Stomach (tissue), 4 donors: ENCODE results near the gene KCNIP3.

Source experiments
- POLR2A ChIP-seq, 4 donors: fragments of 450-650 bp; IDR thresholded peaks; one replicate each; pipeline ENCODE4 v1.6.1; 2016; ENCODE audit warnings: antibody characterized with exemption in 4 of 4, control low read depth in 2 of 4, mild to moderate bottlenecking in 1 of 4, moderate library complexity in 1 of 4
- TF ChIP-seq, protein P1 (sequence below), 7 experiments: fragments of 450-650 bp in 4 of 7; fragments of 200-600 bp in 3 of 7; sonication (generic) in 3 of 7; IDR thresholded peaks; one replicate each; pipeline ENCODE4 v1.5.1; 2016 to 2019; ENCODE audit warnings: antibody characterized with exemption in 7 of 7, control low read depth in 2 of 7, mild to moderate bottlenecking in 1 of 7

DNA sequence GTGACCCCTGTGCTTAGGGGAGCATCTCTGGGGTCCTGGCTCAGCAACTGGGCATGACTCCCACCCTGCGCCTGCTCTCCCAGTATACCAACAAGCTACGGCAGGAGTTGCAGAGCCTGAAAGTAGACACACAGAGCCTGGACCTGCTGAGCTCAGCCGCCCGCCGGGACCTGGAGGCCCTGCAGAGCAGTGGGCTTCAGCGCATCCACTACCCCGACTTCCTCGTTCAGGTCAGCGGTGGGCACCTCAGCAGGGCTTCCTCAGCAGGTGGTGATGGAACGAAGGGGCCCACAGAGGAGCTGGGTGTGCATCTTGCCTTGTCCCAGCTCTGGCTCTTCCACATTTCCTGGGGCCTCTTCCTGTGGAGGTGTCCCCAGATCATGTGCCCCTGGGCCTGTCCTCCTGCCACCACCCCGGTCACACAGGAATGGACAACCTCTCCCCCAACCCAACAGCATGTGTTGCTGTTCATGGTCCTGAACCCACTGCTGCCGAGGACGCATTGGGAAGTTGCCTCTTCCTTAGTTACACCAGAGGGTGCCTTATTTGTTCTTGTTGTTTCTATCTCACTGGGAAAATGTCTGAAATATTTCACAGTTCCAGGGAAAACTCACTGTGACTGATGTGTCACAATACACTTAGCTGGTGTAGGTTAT is 12.1 kb upstream of the KCNIP3 start:
- TF ChIP-seq, protein P1, sequence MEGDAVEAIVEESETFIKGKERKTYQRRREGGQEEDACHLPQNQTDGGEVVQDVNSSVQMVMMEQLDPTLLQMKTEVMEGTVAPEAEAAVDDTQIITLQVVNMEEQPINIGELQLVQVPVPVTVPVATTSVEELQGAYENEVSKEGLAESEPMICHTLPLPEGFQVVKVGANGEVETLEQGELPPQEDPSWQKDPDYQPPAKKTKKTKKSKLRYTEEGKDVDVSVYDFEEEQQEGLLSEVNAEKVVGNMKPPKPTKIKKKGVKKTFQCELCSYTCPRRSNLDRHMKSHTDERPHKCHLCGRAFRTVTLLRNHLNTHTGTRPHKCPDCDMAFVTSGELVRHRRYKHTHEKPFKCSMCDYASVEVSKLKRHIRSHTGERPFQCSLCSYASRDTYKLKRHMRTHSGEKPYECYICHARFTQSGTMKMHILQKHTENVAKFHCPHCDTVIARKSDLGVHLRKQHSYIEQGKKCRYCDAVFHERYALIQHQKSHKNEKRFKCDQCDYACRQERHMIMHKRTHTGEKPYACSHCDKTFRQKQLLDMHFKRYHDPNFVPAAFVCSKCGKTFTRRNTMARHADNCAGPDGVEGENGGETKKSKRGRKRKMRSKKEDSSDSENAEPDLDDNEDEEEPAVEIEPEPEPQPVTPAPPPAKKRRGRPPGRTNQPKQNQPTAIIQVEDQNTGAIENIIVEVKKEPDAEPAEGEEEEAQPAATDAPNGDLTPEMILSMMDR (IDR thresholded peaks at IDR 0.05), result no peak
- TF ChIP-seq POLR2A (IDR thresholded peaks at IDR 0.05), result no peak
